GM21360 (cell line): Measurements from ENCODE around the gene ROM1.
"Not testable (repeated sequence)": the region's sequence is repeated elsewhere in the genome, so short reads cannot be mapped to it uniquely, and the experiment has no call there.

Experiments
- ATAC-seq: cut with Tn5 transposase; IDR thresholded peaks from one replicate; pipeline ENCODE4 v1.9.1; 2021; ENCODE audit warnings: mild to moderate bottlenecking, moderate library complexity; ENCODE audit not compliant: unreplicated experiment

ROM1 gene

GRCh38 chr11:62607714-62608113, 5.3 kb upstream of the ROM1 start:
- ATAC-seq = no peak

GRCh38 chr11:62608776-62609175, 4.3 kb upstream of the ROM1 start:
- no peak for ATAC-seq

- ATAC-seq = no peak
Measured at GRCh38 chr11:62610403-62610802, 2.7 kb upstream of the ROM1 start.

- ATAC-seq = no peak
Measured at GRCh38 chr11:62610814-62611704, 2.0 kb upstream of the ROM1 start.

- ATAC-seq = peak; percentile 15
Measured at GRCh38 chr11:62611705-62612365, 1.2 kb upstream of the ROM1 start.

- no peak for ATAC-seq
Measured at GRCh38 chr11:62613291-62613778, 278 bp downstream of the ROM1 start.

GRCh38 chr11:62614275-62614674, 1.2 kb downstream of the ROM1 start:
- ATAC-seq = no peak

- no peak for ATAC-seq
Measured at GRCh38 chr11:62615521-62615920, 2.5 kb downstream of the ROM1 start.

GRCh38 chr11:62616957-62617356, 3.9 kb downstream of the ROM1 start:
- not testable (repeated sequence) for ATAC-seq

- ATAC-seq = no peak
Measured at GRCh38 chr11:62621027-62621566, 8.0 kb downstream of the ROM1 start.

- ATAC-seq = peak; percentile 90
Measured at GRCh38 chr11:62621567-62622470, 8.8 kb downstream of the ROM1 start, which contains the start of gene B3GAT3. B3GAT3 (minus strand) TSS chr11:62621986; CDS start chr11:62621947, 39 bp downstream.

GRCh38 chr11:62622476-62623089, 9.5 kb downstream of the ROM1 start:
- no peak for ATAC-seq

GRCh38 chr11:62627713-62628112, 14.7 kb downstream of the ROM1 start:
- no peak for ATAC-seq

- ATAC-seq = no peak
Measured at GRCh38 chr11:62632492-62632891, 19.4 kb downstream of the ROM1 start.

GRCh38 chr11:62644220-62644619, 31.2 kb downstream of the ROM1 start:
- ATAC-seq = no peak

GRCh38 chr11:62645671-62645945, 32.6 kb downstream of the ROM1 start:
- ATAC-seq = no peak

- ATAC-seq = peak; percentile 95
Measured at GRCh38 chr11:62645946-62646824, 33.1 kb downstream of the ROM1 start, which contains the start of gene GANAB. GANAB (minus strand) TSS chr11:62646613; CDS start chr11:62646599, 14 bp downstream.

GRCh38 chr11:62646825-62647608, 34.0 kb downstream of the ROM1 start:
- ATAC-seq = no peak

- ATAC-seq = no peak
Measured at GRCh38 chr11:62647609-62648005, 34.5 kb downstream of the ROM1 start.
